A673 (cell line): ENCODE data around the gene NAIF1.

Experiments used
- CTCF ChIP-seq: fragments of 300-800, 200-600 bp; sonication (generic); conservative IDR thresholded peaks from 2 replicates; pipeline ENCODE4 v1.5.1; 2017; ENCODE audit warnings: low read depth, mild to moderate bottlenecking, antibody characterized with exemption, low read length, moderate library complexity, mixed read lengths
- EZH2 ChIP-seq: fragments of 200-600 bp; sonication (generic); IDR thresholded peaks from 2 replicates; pipeline ENCODE4 v1.6.1; 2017; ENCODE audit warnings: borderline replicate concordance, low read depth, mild to moderate bottlenecking, mixed read lengths, antibody characterized with exemption, low read length; ENCODE audit not compliant: poor library complexity, severe bottlenecking

GRCh38 chr9:128096616-128097536 lies 29.8 kb upstream of the NAIF1 start:
- no peak for TF ChIP-seq CTCF
- TF ChIP-seq EZH2, result no peak
